Measurements from ENCODE around the gene NUDT4.
A peak's percentile ranks its signal among the peaks of the same experiment; 100 is the strongest.
"Not testable (repeated sequence)": the region's sequence is repeated elsewhere in the genome, so short reads cannot be mapped to it uniquely, and the experiment has no call there.

Gene NUDT4

DNA sequence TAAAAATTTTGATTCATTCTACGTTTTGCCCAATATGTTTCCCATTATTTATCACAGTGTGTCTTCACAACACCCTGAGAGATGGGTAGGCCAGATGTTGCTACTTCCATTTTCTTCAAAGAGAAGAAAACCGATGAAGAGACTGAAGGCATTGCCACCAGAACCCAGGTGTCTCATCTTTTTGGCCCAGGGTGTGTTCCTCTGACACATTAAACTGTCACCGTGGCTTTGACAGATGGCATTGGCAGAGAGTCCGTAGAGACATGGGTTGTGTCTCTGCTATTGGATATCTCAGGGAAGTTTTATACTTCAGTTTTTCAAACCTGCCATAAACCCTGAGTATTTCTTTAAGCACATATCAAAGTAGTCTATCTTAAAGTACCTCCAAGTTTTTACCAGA, 11.3 kb upstream of the NUDT4 start:
- Histone ChIP-seq H3K4me3 (ENCODE audit: low read length) (no peak overlapping the region), H3K36me3 (ENCODE audit: control insufficient read depth, insufficient read depth, low read length) (no peaks in the 10 kb centered on the region), H3K4me1 (ENCODE audit: control insufficient read depth, insufficient read depth, low read length) (peaks cover 4% of the 10 kb centered on the region; the same call in 1 of the 2 replicates), H3K27ac (ENCODE audit: low read length) (no peak overlapping the region), H3K27me3 (ENCODE audit: control insufficient read depth, insufficient read depth, low read length) (no peaks in the 10 kb centered on the region), H3K9me3 (ENCODE audit: control insufficient read depth, insufficient read depth, low read length) (no peaks in the 10 kb centered on the region)
- no CpG with 5 or more reads among the region's 4 CpGs for WGBS (ENCODE audit: insufficient coverage, insufficient read length)
- DNase-seq (ENCODE audit: low read depth, low spot score), result no peak

DNA sequence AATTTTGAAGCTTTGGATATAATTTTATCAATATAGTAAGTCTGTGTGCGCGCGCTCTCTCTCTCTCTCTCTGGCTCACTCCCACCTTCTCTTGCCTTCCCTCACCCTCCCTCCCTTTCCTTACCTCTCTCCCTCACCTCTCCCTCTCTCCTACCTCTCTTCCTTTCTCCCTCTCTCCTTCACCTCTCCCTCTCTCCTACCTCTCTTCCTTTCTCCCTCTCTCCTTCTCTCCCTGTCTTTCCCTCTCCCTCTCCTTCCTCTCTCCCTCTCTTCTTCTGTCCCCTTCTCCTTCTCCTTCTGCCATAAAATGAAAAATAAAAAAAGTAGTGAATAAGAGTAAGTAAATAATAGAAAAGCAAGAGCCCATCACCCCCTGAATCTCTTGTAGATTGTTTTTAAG, 9.0 kb upstream of the NUDT4 start:
- no peaks in the 10 kb centered on the region for H3K27me3 ChIP-seq (ENCODE audit: control insufficient read depth, insufficient read depth, low read length)
- H3K27ac ChIP-seq (ENCODE audit: low read length), result no peak overlapping the region

DNA sequence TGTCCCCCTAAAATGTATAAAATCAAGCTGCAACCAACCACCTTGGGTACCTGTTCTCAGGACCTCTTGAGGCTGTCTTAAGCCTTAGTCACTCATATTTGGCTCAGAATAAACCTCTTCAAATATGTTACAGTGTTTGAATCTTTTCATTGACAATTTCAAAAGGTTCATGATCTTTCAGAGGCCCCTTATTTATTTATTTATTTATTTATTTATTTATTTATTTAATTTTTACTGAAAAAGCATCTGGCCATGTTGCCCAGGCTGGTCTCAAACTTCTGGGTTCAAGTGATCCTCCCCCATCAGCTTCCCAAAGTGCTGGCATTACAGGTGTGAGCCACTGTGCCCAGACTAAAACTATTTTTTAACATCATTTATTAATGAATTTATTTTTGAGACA, 8.2 kb upstream of the NUDT4 start:
- Histone ChIP-seq H3K27me3 (ENCODE audit: control insufficient read depth, insufficient read depth, low read length) (no peaks in the 10 kb centered on the region), H3K27ac (ENCODE audit: low read length) (no peak overlapping the region), H3K4me1 (ENCODE audit: control insufficient read depth, insufficient read depth, low read length) (peaks cover 1% of the 10 kb centered on the region; the same call in 1 of the 2 replicates), H3K36me3 (ENCODE audit: control insufficient read depth, insufficient read depth, low read length) (no peaks in the 10 kb centered on the region), H3K4me3 (ENCODE audit: low read length) (no peak overlapping the region), H3K9me3 (ENCODE audit: control insufficient read depth, insufficient read depth, low read length) (no peaks in the 10 kb centered on the region)
- no peak for DNase-seq (ENCODE audit: low read depth, low spot score)

More for the DNA sequence above, 9.0 kb upstream of the NUDT4 start:
- DNase-seq (ENCODE audit: low read depth, low spot score), result no peak
- H3K9me3 ChIP-seq (ENCODE audit: control insufficient read depth, insufficient read depth, low read length), result no peaks in the 10 kb centered on the region
- no peaks in the 10 kb centered on the region for H3K36me3 ChIP-seq (ENCODE audit: control insufficient read depth, insufficient read depth, low read length)
- H3K4me3 ChIP-seq (ENCODE audit: low read length), result no peak overlapping the region
- no CpG with 5 or more reads among the region's 3 CpGs for WGBS (ENCODE audit: insufficient coverage, insufficient read length)
- H3K4me1 ChIP-seq (ENCODE audit: control insufficient read depth, insufficient read depth, low read length), result peaks cover 1% of the 10 kb centered on the region; the same call in 1 of the 2 replicates

DNA sequence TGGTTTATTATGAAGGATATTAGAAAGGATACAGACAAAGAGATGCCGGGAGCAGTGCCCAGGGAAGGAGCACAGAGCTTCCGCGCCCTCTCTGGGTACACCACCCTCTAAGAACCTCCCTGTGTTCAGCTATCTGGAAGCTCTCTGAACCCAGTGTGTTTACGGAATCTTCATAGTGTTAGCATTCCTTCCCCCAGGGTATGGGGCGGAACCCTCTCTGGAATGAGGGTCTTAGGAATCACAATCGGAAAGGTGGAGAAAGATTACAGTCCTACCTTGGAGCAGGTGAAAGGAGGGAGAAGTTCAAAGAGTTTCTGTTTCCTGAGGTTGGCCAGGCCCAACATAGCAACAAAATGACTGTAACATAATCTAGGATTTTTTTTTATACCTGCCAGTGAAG, 6.8 kb upstream of the NUDT4 start:
- no peak for DNase-seq (ENCODE audit: low read depth, low spot score)
- H3K9me3 ChIP-seq (ENCODE audit: control insufficient read depth, insufficient read depth, low read length), result no peaks in the 10 kb centered on the region
- WGBS (ENCODE audit: insufficient coverage, insufficient read length), result no CpG with 5 or more reads among the region's 6 CpGs
- no peak overlapping the region for H3K4me3 ChIP-seq (ENCODE audit: low read length)
- H3K27ac ChIP-seq (ENCODE audit: low read length), result no peak overlapping the region
- H3K27me3 ChIP-seq (ENCODE audit: control insufficient read depth, insufficient read depth, low read length), result no peaks in the 10 kb centered on the region
- H3K4me1 ChIP-seq (ENCODE audit: control insufficient read depth, insufficient read depth, low read length), result peaks cover 1% of the 10 kb centered on the region; the same call in 1 of the 2 replicates
- H3K36me3 ChIP-seq (ENCODE audit: control insufficient read depth, insufficient read depth, low read length), result no peaks in the 10 kb centered on the region

DNA sequence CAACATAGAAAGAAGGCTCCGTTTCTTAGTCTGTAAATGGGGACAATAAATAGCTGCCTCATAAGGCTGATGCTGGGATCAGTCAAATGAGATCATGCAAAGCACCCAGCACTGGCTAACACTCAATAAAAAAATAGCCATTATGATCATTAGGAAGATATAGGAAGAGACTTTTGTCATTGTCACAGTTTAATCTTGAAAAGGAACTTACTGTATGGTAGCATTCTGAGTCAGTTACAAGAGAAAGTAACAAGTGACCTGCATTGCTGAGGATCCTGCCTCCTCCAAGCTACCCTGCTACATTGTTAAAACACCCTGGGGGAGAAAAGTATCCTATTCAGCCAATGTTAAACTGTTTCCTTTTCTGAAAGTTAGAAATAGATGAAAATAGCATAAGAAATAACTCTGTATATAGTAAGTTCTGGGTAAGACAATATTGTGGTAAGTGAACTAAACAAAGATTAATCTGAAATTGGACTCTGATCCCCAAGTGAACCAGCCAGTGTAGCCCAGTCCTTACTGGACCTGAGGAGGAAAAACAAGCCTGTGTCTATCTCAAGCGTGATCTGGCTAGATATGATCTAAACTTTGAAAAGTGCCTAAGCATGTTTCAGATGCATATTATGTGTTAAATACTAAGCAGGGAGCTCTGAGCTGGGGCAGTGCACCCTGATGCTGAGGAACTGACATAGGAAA, 3.6 kb upstream of the NUDT4 start:
- Histone ChIP-seq H3K27me3 (ENCODE audit: control insufficient read depth, insufficient read depth, low read length) (no peaks in the 10 kb centered on the region), H3K36me3 (ENCODE audit: control insufficient read depth, insufficient read depth, low read length) (no peaks in the 10 kb centered on the region), H3K4me1 (ENCODE audit: control insufficient read depth, insufficient read depth, low read length) (peaks cover 4% of the 10 kb centered on the region; the same call in 1 of the 2 replicates), H3K9me3 (ENCODE audit: control insufficient read depth, insufficient read depth, low read length) (no peaks in the 10 kb centered on the region), H3K27ac (ENCODE audit: low read length) (no peak overlapping the region), H3K4me3 (ENCODE audit: low read length) (no peak overlapping the region)
- WGBS (ENCODE audit: insufficient coverage, insufficient read length), result no CpG with 5 or more reads among the region's 2 CpGs
- no peak for DNase-seq (ENCODE audit: low read depth, low spot score)

DNA sequence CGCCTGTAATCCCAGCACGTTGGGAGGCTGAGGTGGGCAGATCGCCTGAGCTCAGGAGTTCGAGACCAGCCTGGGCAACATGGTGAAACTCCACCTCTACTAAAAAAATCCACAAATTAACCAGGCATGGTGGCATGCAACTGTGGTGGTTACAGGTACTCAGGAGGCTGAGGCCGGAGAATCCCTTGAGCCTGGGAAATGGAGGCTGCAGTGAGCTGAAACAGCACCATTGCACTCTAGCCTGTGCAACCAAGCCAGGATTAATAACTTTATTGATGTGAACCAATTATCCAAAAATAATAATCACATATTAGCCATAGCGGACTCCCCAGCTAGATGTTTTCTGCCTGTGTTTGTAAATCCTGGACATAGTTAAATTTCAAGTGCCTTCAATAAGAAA, 1.8 kb upstream of the NUDT4 start:
- Histone ChIP-seq H3K27me3 (ENCODE audit: control insufficient read depth, insufficient read depth, low read length) (no peaks in the 10 kb centered on the region), H3K27ac (ENCODE audit: low read length) (no peak overlapping the region), H3K4me3 (ENCODE audit: low read length) (no peak overlapping the region), H3K9me3 (ENCODE audit: control insufficient read depth, insufficient read depth, low read length) (no peaks in the 10 kb centered on the region), H3K4me1 (ENCODE audit: control insufficient read depth, insufficient read depth, low read length) (peaks cover 2% of the 10 kb centered on the region; the same call in 1 of the 2 replicates), H3K36me3 (ENCODE audit: control insufficient read depth, insufficient read depth, low read length) (no peaks in the 10 kb centered on the region; the same call in 1 of the 2 replicates)
- no peak for DNase-seq (ENCODE audit: low read depth, low spot score)
- WGBS (ENCODE audit: insufficient coverage, insufficient read length), result no CpG with 5 or more reads among the region's 6 CpGs

DNA sequence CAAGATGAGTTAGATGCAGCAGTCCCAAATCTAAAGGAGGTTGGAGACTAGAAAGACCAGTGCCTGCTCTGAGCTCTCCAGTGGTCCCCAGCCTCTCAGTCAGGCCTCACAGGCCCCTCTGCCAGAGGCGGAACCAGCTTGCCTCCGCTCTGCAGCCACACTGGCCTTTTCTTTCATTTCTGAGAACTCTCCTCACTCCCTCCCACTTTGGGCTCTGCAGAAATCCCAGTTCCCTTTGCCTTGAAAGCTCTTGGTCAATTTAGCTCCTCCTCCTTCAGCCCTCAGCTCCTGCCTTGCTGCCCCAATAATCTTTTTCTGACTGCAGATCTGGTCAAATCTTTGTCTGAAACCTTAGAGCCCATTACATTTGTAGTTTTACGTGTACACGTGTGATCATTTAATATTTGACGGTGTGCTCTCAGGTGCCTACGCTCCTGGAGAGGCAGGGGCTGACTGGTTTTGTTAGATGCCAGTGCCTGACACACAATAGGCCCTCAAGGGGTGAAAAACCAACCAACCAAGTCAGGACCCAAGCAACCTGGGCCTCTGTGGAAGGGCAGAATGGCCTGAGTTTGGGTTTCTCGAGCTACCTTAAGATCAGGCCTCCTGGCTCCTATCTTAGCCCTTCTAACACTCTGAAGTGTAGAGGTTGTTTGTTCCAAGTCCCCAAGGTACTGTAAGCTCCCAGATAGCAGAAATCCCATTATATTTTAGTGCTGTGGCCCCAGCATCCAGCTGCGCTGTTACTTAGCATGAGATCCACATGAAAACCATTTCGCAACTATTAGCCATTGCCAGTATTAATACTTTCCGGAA, 1.1 kb upstream of the NUDT4 start:
- Histone ChIP-seq H3K9me3 (ENCODE audit: control insufficient read depth, insufficient read depth, low read length) (no peaks in the 10 kb centered on the region), H3K4me3 (ENCODE audit: low read length) (no peak overlapping the region; the same call in 1 of the 2 replicates)

DNA sequence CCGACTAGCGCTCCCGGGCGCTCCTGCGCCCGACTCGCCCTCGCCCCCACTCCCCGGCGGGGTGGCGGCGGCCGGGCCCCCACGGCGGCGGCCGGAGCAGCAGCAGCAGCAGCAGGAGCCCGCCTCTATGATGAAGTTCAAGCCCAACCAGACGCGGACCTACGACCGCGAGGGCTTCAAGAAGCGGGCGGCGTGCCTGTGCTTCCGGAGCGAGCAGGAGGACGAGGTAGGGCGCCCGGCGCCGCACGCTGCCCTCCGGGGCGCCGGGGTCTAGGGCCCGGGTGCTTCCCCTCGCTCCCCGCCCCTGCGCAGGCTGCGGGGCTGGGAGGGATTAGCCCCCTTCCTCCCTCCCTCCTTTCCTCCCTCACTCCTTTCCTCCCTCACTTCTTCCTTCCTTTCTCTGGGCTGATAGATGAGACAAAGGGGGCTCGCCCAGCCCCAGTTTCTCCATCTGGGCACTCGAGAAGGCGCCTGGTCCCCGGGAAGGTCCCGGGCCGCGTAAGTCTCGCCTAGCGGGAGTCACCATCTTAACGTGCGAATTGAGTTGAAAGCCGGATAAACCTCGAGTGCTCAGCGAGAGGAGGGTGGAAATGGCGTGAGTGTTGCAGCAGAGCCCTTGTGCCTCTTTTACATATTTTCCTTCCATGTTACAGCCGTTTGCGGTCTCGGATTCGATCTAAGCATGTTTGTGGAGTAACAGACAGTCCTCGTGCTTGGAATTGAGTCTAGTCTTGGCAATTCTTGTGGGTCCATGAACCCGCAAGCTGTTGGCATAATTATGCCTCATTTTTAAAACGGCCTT, 672 bp downstream of the NUDT4 start:
- H3K9me3 ChIP-seq (ENCODE audit: control insufficient read depth, insufficient read depth, low read length); H3K4me1 ChIP-seq (ENCODE audit: control insufficient read depth, insufficient read depth, low read length); H3K27ac ChIP-seq (ENCODE audit: low read length); H3K27me3 ChIP-seq (ENCODE audit: control insufficient read depth, insufficient read depth, low read length); H3K36me3 ChIP-seq (ENCODE audit: control insufficient read depth, insufficient read depth, low read length); DNase-seq (ENCODE audit: low read depth, low spot score): not testable (repeated sequence)
- peak overlapping the region; percentile 84 for H3K4me3 ChIP-seq (ENCODE audit: low read length)
- WGBS (ENCODE audit: insufficient coverage, insufficient read length), result no CpG with 5 or more reads among the region's 64 CpGs

More for the DNA sequence above, 1.1 kb upstream of the NUDT4 start:
- WGBS (ENCODE audit: insufficient coverage, insufficient read length), result no CpG with 5 or more reads among the region's 10 CpGs
- no peaks in the 10 kb centered on the region for H3K27me3 ChIP-seq (ENCODE audit: control insufficient read depth, insufficient read depth, low read length)
- H3K27ac ChIP-seq (ENCODE audit: low read length), result no peak overlapping the region
- H3K36me3 ChIP-seq (ENCODE audit: control insufficient read depth, insufficient read depth, low read length), result no peaks in the 10 kb centered on the region; the same call in 1 of the 2 replicates
- H3K4me1 ChIP-seq (ENCODE audit: control insufficient read depth, insufficient read depth, low read length), result peaks cover 2% of the 10 kb centered on the region; the same call in 1 of the 2 replicates
- no peak for DNase-seq (ENCODE audit: low read depth, low spot score)

DNA sequence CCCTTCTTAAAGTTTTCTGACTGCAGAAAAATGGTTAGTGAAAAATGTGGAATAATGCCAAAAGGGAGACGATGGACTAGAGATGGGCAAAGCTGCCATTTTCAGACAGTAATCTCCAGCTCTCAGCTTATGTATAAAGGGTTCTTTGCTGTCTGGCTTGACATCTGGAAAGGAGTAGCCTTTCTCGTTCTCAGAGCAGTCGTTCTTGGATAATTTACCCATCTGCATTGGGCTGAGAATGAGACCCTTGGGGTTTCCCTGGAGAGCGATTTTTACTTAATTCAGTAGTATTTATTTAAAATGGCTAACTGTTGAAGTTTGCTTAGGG, 1.2 kb downstream of the NUDT4 start:
- H3K4me3 ChIP-seq (ENCODE audit: low read length), result peak overlapping the region; percentile 84
- peaks cover 2% of the 10 kb centered on the region; the same call in 1 of the 2 replicates for H3K4me1 ChIP-seq (ENCODE audit: control insufficient read depth, insufficient read depth, low read length)
- H3K27me3 ChIP-seq (ENCODE audit: control insufficient read depth, insufficient read depth, low read length), result no peaks in the 10 kb centered on the region
- H3K36me3 ChIP-seq (ENCODE audit: control insufficient read depth, insufficient read depth, low read length), result no peaks in the 10 kb centered on the region; the same call in 1 of the 2 replicates
- H3K9me3 ChIP-seq (ENCODE audit: control insufficient read depth, insufficient read depth, low read length), result no peaks in the 10 kb centered on the region
- WGBS (ENCODE audit: insufficient coverage, insufficient read length), result no CpG with 5 or more reads among the region's 4 CpGs
- DNase-seq (ENCODE audit: low read depth, low spot score), result no peak
- no peak overlapping the region for H3K27ac ChIP-seq (ENCODE audit: low read length)

DNA sequence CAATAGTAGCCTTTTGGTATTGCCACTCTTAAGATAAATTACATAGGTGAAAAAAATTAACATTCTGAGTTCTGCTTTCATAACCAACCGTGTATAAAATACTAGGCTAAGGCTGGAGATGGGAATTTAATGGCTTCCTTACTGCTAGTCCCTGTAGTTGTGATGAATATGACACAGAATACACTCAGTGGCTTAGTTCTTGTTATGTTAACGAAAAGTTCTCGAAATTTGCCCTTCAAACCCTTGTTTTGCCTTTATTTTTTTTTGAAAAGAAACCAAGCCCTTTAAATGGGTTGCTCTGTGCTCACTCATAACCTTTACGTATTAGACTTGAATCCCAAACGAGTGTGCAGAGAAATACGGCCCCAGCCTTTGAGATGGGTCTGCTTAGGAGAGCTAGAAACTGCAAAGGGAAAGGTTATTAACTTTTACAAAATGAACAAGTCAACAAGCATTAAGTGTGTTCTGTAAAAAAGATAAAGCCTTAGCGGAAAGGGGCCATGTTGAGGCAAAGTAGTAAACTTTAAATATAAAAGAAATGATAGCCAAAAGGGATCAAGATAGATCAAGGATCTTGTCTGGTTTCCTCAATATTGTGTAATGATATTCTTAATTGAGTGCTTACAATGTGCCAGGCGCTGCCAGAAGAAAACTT, 1.7 kb downstream of the NUDT4 start:
- Histone ChIP-seq H3K27ac (ENCODE audit: low read length) (no peak overlapping the region), H3K36me3 (ENCODE audit: control insufficient read depth, insufficient read depth, low read length) (no peaks in the 10 kb centered on the region; the same call in 1 of the 2 replicates), H3K4me3 (ENCODE audit: low read length) (peak overlapping the region; percentile 84; the same call in 1 of the 2 replicates), H3K9me3 (ENCODE audit: control insufficient read depth, insufficient read depth, low read length) (no peaks in the 10 kb centered on the region), H3K27me3 (ENCODE audit: control insufficient read depth, insufficient read depth, low read length) (no peaks in the 10 kb centered on the region), H3K4me1 (ENCODE audit: control insufficient read depth, insufficient read depth, low read length) (peaks cover 2% of the 10 kb centered on the region; the same call in 1 of the 2 replicates)
- DNase-seq (ENCODE audit: low read depth, low spot score), result no peak
- no CpG with 5 or more reads among the region's 8 CpGs for WGBS (ENCODE audit: insufficient coverage, insufficient read length)
